ENCODE measurements around the gene ZP4.
"Not testable (repeated sequence)": the region's sequence is repeated elsewhere in the genome, so short reads cannot be mapped to it uniquely, and the experiment has no call there.

ZP4 gene

DNA sequence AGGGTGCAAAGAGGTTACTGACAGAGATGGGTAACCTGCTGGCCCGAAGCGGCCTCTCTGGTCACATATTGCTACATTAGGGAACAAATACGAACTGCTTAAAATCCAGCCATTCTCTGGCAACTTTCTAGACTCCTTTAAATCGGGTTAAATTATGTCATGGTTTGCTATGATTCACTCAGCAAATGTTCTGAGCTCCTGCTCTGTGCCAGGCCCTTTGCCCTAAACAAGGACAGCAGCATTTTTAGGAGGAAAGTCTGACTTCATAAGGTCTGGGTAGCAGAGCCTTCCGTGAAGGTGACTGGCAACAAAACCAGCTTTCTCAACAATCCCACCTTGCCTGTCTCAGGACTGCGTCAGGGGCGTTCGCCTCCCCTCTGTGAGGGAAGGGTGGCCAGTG lies 15.4 kb downstream of the ZP4 start:
- DNase-seq = no peak

- no peak for DNase-seq
Observed at GRCh38 chr1:237873487-237874211, 17.1 kb downstream of the ZP4 start.

DNA sequence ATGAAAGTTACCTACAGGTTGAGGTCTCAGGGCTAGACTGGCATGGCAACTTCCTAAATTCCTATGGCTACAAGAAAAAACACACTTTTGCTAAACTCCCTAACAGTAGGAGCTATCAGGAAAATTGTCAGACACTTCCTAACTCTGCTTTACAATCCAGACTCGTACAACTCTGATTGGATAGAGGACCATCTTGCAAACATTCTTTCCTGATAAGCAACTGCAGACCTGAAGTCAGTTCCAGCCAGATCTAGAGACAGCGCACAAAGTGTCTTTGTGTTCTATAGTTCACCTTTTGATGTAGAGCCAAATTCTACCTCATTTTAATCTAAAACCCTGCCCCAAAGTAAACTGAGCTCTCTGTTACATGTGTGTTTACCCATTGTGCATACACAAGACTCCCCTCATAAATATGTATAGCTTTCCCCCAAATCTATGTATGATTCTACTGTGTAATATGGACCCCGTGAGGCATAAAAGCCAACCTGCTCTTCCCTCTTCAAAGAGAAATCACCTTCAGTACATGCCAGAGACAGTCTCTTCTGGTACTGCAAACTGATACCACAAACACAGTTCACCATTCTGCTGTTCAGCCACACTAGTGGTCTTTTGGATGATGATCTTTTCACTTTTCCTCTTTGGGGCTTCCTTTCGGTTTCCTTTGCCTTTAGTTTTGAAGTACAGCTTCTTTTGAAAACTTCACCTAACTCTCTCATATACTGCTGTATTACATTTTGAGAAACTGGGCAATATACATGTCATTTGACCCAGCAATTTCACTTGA lies 21.7 kb downstream of the ZP4 start:
- no peak for DNase-seq

DNA sequence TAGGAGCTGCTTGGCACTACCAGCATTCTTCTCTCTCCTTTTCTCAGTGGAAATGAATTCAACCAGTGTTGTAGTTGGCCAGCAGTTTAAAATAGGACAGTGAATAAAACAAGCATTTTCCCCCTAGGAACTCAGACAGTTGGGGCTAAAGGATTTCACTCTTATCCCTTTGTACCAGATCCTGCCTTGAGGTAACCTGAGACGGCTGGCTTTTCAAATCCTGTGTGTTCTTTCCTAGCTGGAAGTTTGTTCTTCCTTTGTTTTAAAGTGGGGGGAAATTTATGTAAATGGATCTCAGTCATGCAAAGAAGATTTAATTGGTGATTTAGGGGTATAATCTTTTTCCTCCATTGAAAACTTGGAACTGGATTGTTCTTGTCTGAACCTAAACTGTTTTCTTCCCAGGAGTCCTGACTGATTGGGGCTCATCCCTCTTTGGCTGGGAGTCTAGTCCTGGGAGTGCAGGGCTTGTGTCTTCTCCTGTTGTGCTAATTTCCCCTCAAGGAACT lies 23.3 kb downstream of the ZP4 start:
- no peak for DNase-seq

GRCh38 chr1:237864338-237865244 lies 26.1 kb downstream of the ZP4 start:
- no peak for DNase-seq

GRCh38 chr1:237863234-237863633 lies 27.5 kb downstream of the ZP4 start:
- DNase-seq = no peak

DNA sequence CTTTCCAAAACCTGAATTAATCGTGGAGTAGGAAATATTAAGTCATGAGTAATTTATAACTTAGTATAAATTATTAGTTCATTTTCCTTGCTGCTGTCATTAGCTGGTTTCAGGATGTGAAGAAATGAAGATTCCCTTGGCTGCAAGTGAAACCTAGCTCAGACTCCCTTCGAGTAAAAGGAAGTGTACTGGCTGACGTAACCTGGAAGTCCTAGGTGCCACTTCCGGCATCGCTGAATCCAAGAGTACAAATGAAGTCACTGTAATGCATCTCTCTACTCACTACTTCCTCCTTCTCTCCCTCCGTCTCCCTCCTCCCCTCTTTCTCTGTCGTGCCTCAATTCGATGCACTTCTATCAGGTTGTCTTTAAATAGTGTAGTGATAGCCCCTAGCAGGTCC lies 28.8 kb downstream of the ZP4 start:
- no peak for DNase-seq

- DNase-seq = no peak
Observed at GRCh38 chr1:237858992-237859391, 31.7 kb downstream of the ZP4 start.

DNA sequence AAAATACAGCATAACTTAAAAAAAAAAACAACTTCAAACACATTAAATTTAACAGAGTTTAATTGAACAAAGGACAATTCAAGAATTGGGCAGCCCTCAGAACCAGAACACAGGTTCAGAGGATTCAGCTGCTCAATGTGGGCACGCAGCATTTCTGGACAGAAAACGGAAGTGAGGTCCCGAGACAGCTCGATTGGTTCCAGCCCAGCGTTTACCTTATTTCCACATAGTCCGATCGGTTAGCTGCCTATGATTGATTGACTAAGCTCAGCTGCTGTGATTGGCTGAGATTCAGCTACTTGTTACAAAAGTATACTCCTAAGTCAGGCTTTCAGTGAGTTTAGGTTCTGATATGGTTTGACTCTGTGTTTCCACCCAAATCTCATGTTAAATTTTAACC lies 33.3 kb downstream of the ZP4 start:
- DNase-seq = no peak

DNA sequence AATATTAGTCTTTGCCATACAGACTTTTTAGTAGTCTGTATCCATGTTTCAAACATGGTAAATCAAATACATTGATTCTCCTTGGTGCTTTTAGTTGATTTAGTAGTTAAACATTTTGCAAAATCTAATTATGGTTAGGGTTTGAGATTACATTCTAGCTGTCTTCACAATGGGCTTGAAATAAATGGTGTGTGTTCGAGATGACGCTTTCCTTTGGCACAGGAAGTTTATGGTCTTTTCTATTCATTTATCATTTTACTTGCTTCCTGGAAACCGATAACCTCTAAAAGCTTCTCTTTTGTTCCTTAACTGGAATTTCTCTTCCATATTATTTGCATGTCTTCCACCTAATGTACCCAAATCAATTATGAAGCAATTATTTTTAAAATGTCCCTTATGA lies 38.4 kb downstream of the ZP4 start:
- no peak for DNase-seq

DNA sequence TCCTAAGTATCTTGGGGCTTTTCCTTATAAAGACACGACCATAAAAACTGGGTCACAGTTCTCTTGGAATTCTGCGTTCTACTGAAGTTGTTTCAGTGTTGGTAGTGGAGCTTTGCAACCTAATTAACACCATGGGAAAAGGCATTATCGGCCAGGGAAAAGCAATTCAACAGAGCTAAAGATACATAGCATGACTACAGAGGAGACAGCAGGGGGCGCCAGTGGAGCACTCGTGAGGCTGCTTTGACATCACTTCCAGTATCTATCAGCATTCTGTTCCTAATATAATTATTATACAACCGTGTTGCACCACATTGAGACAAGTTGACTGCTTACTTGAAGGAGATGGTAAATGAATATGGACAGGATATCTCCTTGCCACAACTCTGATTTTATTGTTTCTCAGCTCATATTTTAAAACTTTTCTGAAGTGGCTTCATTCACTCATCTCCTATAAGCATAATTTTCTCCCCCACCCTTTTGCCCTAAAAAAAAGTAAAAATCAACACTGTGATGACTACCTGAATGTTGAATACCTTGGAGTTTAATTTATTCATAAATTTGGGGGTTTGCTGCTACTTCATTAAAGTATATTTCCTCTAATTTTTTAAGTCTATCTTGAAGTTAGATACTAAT lies 39.4 kb downstream of the ZP4 start:
- DNase-seq = peak; percentile 51

DNA sequence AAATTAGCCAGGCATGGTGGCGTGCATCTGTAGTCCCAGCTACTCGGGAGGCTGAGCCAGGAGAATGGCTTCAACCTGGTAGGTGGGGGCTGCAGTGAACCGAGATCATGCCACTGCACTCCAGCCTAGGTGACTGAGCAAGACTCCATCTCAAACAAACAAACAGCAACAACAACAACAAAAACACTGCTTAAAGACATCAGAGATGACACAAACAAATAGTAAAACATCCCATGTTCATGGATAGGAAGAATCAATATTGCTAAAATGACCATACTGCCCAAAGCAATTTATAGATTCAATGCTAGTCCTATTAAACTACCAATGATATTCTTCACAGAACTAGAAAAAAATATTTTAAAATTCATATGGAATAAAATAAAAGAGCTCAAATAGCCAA lies 47.2 kb downstream of the ZP4 start:
- DNase-seq = not testable (repeated sequence)

DNA sequence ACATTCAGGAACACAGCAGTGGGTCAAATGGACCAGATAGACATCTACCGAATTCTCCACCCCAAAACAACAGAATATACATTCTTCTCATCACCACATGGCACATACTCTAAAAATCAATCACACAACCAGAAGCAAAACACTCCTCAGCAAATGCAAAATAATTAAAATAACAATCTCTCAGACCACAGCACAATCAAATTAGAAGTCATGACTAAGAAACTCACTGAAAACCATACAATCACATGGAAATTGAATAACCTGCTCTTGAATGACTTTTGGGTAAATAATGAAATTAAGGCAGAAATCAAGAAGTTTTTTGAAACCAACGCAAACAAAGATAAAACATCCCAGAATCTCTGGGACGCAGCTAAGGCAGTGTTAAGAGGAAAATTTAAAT lies 49.2 kb downstream of the ZP4 start:
- no peak for DNase-seq

- DNase-seq = no peak
Observed at GRCh38 chr1:237838904-237839534, 51.7 kb downstream of the ZP4 start.

- no peak for DNase-seq
Observed at GRCh38 chr1:237838320-237838719, 52.4 kb downstream of the ZP4 start.

GRCh38 chr1:237834461-237834860 lies 56.3 kb downstream of the ZP4 start:
- no peak for DNase-seq

DNA sequence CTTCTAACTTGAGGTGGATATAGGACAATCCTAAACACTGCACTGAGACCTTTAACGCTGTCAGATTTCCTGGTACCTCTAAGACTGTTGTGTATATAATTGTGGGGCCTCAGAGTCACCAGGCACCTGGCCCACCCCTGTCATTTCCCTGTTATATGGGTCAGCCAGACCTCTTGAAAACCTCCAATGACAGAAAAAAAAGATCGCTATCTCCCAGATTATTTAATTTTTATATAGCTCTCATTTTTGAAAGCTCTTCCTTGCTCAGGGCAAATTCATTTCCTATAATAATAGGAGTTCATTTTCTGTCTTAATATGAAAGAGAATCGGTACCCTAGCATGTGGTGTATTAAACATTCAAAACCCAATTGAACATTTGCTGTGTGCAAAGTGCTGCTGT lies 56.7 kb downstream of the ZP4 start:
- no peak for DNase-seq

DNA sequence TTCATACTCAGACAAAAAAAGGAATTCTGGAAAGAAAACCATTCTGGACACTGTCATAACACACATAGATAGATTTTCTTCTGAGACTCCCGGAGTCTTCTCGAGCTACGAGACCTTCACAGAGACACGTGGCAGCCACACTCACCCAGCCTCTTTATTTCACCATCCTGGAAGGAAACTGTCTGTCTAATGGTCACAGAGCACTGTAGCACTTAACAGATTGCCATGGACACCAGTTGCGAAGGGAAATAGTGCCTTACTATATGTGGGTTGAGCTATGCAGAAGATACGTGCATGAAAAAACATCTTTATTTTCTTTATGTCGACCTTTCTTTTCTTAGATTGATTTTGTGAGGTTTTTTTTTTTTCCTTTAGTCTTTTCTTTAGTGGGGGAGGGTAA lies 57.9 kb downstream of the ZP4 start:
- DNase-seq = no peak
